HepG2 (cell line): Measurements from ENCODE around the gene ZNF793. TPM values are rescaled to one million over a fixed set of nuclear protein-coding genes. Genes with fewer than 3 reads are reported as not detected.

ENCODE experiments used
- DNMT3B ChIP-seq: conservative IDR thresholded peaks from 2 replicates; pipeline ENCODE4 v1.6.1; 2016; ENCODE audit warnings: missing biosample characterization, control low read depth
- GMEB2 ChIP-seq: IDR thresholded peaks from 2 replicates; pipeline ENCODE4 v1.6.1; 2016; ENCODE audit warnings: missing biosample characterization, missing genetic modification reagents, low read depth
- MYPOP ChIP-seq: sonication (generic); formaldehyde crosslinking; IDR thresholded peaks from 2 replicates; pipeline ENCODE4 v1.8.1; 2023; ENCODE audit warnings: mild to moderate bottlenecking, moderate library complexity, missing genetic modification reagents
- NFYB ChIP-seq: sonication (generic); formaldehyde crosslinking; IDR thresholded peaks from 2 replicates; pipeline ENCODE4 v1.4.0; 2020; ENCODE audit warnings: missing genetic modification reagents
- ZFX ChIP-seq: sonication (generic); formaldehyde crosslinking; IDR thresholded peaks from 2 replicates; pipeline ENCODE4 v1.4.0; 2020; ENCODE audit warnings: mild to moderate bottlenecking, low read depth, missing genetic modification reagents, moderate library complexity
- ZNF225 ChIP-seq: sonication (generic); formaldehyde crosslinking; IDR thresholded peaks from 2 replicates; pipeline ENCODE4 v1.4.0; 2020; ENCODE audit warnings: mild to moderate bottlenecking, missing genetic modification reagents
- ZNF292 ChIP-seq: sonication (generic); formaldehyde crosslinking; IDR thresholded peaks from 2 replicates; pipeline ENCODE4 v1.8.1; 2022; ENCODE audit warnings: mild to moderate bottlenecking, low read depth, missing genetic modification reagents, borderline replicate concordance
- ZNF33A ChIP-seq: sonication (generic); formaldehyde crosslinking; IDR thresholded peaks from 2 replicates; pipeline ENCODE4 v1.5.1; 2020; ENCODE audit warnings: missing genetic modification reagents, mild to moderate bottlenecking, moderate library complexity, borderline replicate concordance
- ZNF362 ChIP-seq: sonication (generic); formaldehyde crosslinking; IDR thresholded peaks from 2 replicates; pipeline ENCODE4 v1.4.0; 2020; ENCODE audit warnings: missing genetic modification reagents, mild to moderate bottlenecking, borderline replicate concordance
- ZNF430 ChIP-seq: sonication (generic); formaldehyde crosslinking; IDR thresholded peaks from 2 replicates; pipeline ENCODE4 v1.9.0; 2021; ENCODE audit warnings: mild to moderate bottlenecking, missing genetic modification reagents
- ZNF503 ChIP-seq: sonication (generic); formaldehyde crosslinking; IDR thresholded peaks from 2 replicates; pipeline ENCODE4 v1.4.0; 2020; ENCODE audit warnings: missing genetic modification reagents
- ZNF564 ChIP-seq: sonication (generic); formaldehyde crosslinking; IDR thresholded peaks from 2 replicates; pipeline ENCODE4 v1.8.1; 2023; ENCODE audit warnings: mild to moderate bottlenecking, missing genetic modification reagents
- ZNF589 ChIP-seq: sonication (generic); formaldehyde crosslinking; conservative IDR thresholded peaks from 2 replicates; pipeline ENCODE4 v1.8.0; 2022; ENCODE audit warnings: mild to moderate bottlenecking, moderate library complexity, missing genetic modification reagents
- ZNF660 ChIP-seq: sonication (generic); formaldehyde crosslinking; IDR thresholded peaks from 2 replicates; pipeline ENCODE4 v1.5.1; 2020; ENCODE audit warnings: mild to moderate bottlenecking, low read depth, missing genetic modification reagents, borderline replicate concordance
- ZNF788 ChIP-seq: sonication (generic); formaldehyde crosslinking; IDR thresholded peaks from 2 replicates; pipeline ENCODE4 v1.5.0; 2020; ENCODE audit warnings: mild to moderate bottlenecking, missing genetic modification reagents, borderline replicate concordance
- polyA plus RNA-seq, 8 experiments: library from polyadenylated mRNA; depleted of rRNA in 3 of 8; stranded (reverse) in 7 of 8; unstranded in 1 of 8; fragments of >200 nt; fragmentation: Illumina TruSeq in 4 of 8; extraction: Trizol in 4 of 8; gene quantifications; 2 replicates each; pipeline versions ENCODE4 v1.2.1 to v1.2.3, GENCODE V29; 2011 to 2016; ENCODE audit warnings: low read depth in 4 of 8, missing spikeins in 1 of 8, mixed read lengths in 1 of 8; ENCODE audit not compliant: insufficient read depth in 1 of 8
- total RNA-seq, 5 experiments: library from RNA; depleted of rRNA; stranded (reverse); fragments of >200 nt; fragmentation: Illumina TruSeq; extraction: Trizol; gene quantifications; 2 replicates each; pipeline ENCODE4 v1.2.3, GENCODE V29; 2016; ENCODE audit warnings: low read depth in 1 of 5
- TF ChIP-seq, protein P1 (sequence below): sonication (generic); formaldehyde crosslinking; IDR thresholded peaks from 2 replicates; pipeline ENCODE4 v1.8.1; 2023; ENCODE audit warnings: mild to moderate bottlenecking, missing genetic modification reagents
- TF ChIP-seq, protein P2 (sequence below): sonication (generic); formaldehyde crosslinking; IDR thresholded peaks from 2 replicates; pipeline ENCODE4 v1.4.0; 2020; ENCODE audit warnings: mild to moderate bottlenecking, low read depth, missing genetic modification reagents
- TF ChIP-seq, protein P3 (sequence below): sonication (generic); formaldehyde crosslinking; IDR thresholded peaks from 2 replicates; pipeline ENCODE4 v1.5.1; 2020; ENCODE audit warnings: missing genetic modification reagents, mild to moderate bottlenecking, borderline replicate concordance

The ZNF793 gene
- total and polyA plus RNA-seq, 2 of the 13 experiments (the other 11 are each of a cell fraction or from before 2014, with no cell fraction given): 0.13 to 0.35 TPM

- TF ChIP-seq GMEB2 (CRISPR knock-in tag) (peak; percentile 60; the same call in 1 of the 2 replicates), ZNF788 (CRISPR knock-in tag) (peak; percentile 37; the same call in 1 of the 2 replicates), ZNF430 (CRISPR knock-in tag) (0 out of 2 replicates have a peak, but pooled peaks have one; percentile 33), ZNF33A (CRISPR knock-in tag) (0 out of 2 replicates have a peak, but pooled peaks have one; percentile 35), NFYB (CRISPR knock-in tag) (0 out of 2 replicates have a peak, but pooled peaks have one; percentile 17), ZNF362 (CRISPR knock-in tag) (peak; percentile 60; the same call in 1 of the 2 replicates), ZNF503 (CRISPR knock-in tag) (no peak), ZFX (peak; percentile 86), ZNF660 (CRISPR knock-in tag) (no peak), DNMT3B (CRISPR knock-in tag) (no peak), ZNF225 (CRISPR knock-in tag) (peak; percentile 36; the same call in 1 of the 2 replicates), MYPOP (CRISPR knock-in tag) (peak; percentile 98), ZNF292 (CRISPR knock-in tag) (peak; percentile 92), ZNF589 (CRISPR knock-in tag) (no peak), ZNF564 (CRISPR knock-in tag) (peak; percentile 43; the same call in 1 of the 2 replicates)
- TF ChIP-seq, protein P1, sequence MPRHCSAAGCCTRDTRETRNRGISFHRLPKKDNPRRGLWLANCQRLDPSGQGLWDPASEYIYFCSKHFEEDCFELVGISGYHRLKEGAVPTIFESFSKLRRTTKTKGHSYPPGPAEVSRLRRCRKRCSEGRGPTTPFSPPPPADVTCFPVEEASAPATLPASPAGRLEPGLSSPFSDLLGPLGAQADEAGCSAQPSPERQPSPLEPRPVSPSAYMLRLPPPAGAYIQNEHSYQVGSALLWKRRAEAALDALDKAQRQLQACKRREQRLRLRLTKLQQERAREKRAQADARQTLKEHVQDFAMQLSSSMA (CRISPR knock-in tag): peak; percentile 30; the same call in 1 of the 2 replicates
- TF ChIP-seq, protein P2, sequence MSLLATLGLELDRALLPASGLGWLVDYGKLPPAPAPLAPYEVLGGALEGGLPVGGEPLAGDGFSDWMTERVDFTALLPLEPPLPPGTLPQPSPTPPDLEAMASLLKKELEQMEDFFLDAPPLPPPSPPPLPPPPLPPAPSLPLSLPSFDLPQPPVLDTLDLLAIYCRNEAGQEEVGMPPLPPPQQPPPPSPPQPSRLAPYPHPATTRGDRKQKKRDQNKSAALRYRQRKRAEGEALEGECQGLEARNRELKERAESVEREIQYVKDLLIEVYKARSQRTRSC (CRISPR knock-in tag): no peak
- TF ChIP-seq, protein P3, sequence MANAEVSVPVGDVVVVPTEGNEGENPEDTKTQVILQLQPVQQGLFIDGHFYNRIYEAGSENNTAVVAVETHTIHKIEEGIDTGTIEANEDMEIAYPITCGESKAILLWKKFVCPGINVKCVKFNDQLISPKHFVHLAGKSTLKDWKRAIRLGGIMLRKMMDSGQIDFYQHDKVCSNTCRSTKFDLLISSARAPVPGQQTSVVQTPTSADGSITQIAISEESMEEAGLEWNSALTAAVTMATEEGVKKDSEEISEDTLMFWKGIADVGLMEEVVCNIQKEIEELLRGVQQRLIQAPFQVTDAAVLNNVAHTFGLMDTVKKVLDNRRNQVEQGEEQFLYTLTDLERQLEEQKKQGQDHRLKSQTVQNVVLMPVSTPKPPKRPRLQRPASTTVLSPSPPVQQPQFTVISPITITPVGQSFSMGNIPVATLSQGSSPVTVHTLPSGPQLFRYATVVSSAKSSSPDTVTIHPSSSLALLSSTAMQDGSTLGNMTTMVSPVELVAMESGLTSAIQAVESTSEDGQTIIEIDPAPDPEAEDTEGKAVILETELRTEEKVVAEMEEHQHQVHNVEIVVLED: peak; percentile 88
Observed at GRCh38 chr19:37466798-37467607, 39.7 kb upstream of the ZNF793 start, which contains the start of gene ZNF569 (continued).
